Loucy (cell line): ENCODE data around the gene APOBEC4.

Source experiments
- H2AFZ ChIP-seq: fragments of 200-600 bp; sonication (generic); 2 replicates; pipeline ENCODE4 v1.6.0; 2016; ENCODE audit warnings: antibody characterized with exemption, mild to moderate bottlenecking, low read length, moderate library complexity
- H3F3A ChIP-seq: fragments of 200-600 bp; 2 replicates; pipeline ENCODE4 v1.6.0; 2016; ENCODE audit warnings: antibody characterized with exemption, low read depth, mild to moderate bottlenecking
- H3K27me3 ChIP-seq: fragments of 200-600 bp; sonication (generic); 2 replicates; pipeline ENCODE4 v1.6.1; 2014; ENCODE audit warnings: low read length, mild to moderate bottlenecking; ENCODE audit not compliant: insufficient read depth, poor library complexity, severe bottlenecking
- H3K36me3 ChIP-seq: fragments of 200-600 bp; sonication (generic); 2 replicates; pipeline ENCODE4 v1.6.1; 2016; ENCODE audit warnings: low read length; ENCODE audit not compliant: insufficient read depth
- H3K4me1 ChIP-seq: fragments of 200-600 bp; sonication (generic); 2 replicates; pipeline ENCODE4 v1.5.1; 2014; ENCODE audit warnings: low read length, mild to moderate bottlenecking; ENCODE audit not compliant: insufficient read depth, poor library complexity, severe bottlenecking
- H3K4me2 ChIP-seq: fragments of 200-600 bp; sonication (generic); 2 replicates; pipeline ENCODE4 v1.6.0; 2014; ENCODE audit warnings: antibody characterized with exemption, low read length, low read depth, mild to moderate bottlenecking; ENCODE audit not compliant: poor library complexity, severe bottlenecking
- H3K4me3 ChIP-seq: fragments of 200-600 bp; sonication (generic); 2 replicates; pipeline ENCODE4 v1.5.1; 2014; ENCODE audit warnings: low read length, mild to moderate bottlenecking, mixed read lengths; ENCODE audit not compliant: poor library complexity, severe bottlenecking
- H3K79me2 ChIP-seq: fragments of 200-600 bp; sonication (generic); 2 replicates; pipeline ENCODE4 v1.6.1; 2014; ENCODE audit warnings: low read length; ENCODE audit not compliant: insufficient read depth
- H3K9ac ChIP-seq: fragments of 200-600 bp; sonication (generic); 2 replicates; pipeline ENCODE4 v1.6.0; 2014; ENCODE audit warnings: mild to moderate bottlenecking, low read depth, low read length, moderate library complexity; ENCODE audit not compliant: poor library complexity, severe bottlenecking
- H3K9me2 ChIP-seq: fragments of 200-600 bp; sonication (generic); replicated peaks from 2 replicates; pipeline ENCODE4 v1.6.1; 2016; ENCODE audit warnings: low read depth, low read length, mixed read lengths
- H3K9me3 ChIP-seq: fragments of 200-600 bp; sonication (generic); 2 replicates; pipeline ENCODE4 v1.6.1; 2014; ENCODE audit warnings: mild to moderate bottlenecking, antibody characterized with exemption, low read length, low read depth; ENCODE audit not compliant: insufficient read depth
- H4K20me1 ChIP-seq: fragments of 200-600 bp; sonication (generic); 2 replicates; pipeline ENCODE4 v1.6.0; 2014; ENCODE audit warnings: antibody characterized with exemption, low read length, mild to moderate bottlenecking; ENCODE audit not compliant: insufficient read depth, poor library complexity, severe bottlenecking
- EZH2phosphoT487 ChIP-seq: fragments of 200-600 bp; IDR thresholded peaks from 2 replicates; pipeline ENCODE4 v1.6.1; 2018; ENCODE audit warnings: antibody characterized with exemption, mild to moderate bottlenecking, moderate library complexity, borderline replicate concordance
- TF ChIP-seq, protein P1 (sequence below): fragments of 200-600 bp; sonication (generic); conservative IDR thresholded peaks from 2 replicates; pipeline ENCODE4 v1.5.1; 2014; ENCODE audit warnings: mild to moderate bottlenecking, antibody characterized with exemption, low read length

The APOBEC4 gene

GRCh38 chr1:183646776-183647175, 6.3 kb downstream of the APOBEC4 start:
- H3K4me2 ChIP-seq = no peak overlapping the region
- H3F3A ChIP-seq = no peaks in the 10 kb centered on the region; the same call in 1 of the 2 replicates
- no peaks in the 10 kb centered on the region for H3K36me3 ChIP-seq
- peak overlapping the region; percentile 41; the same call in 1 of the 2 replicates for H2AFZ ChIP-seq
- peaks cover 1% of the 10 kb centered on the region for H3K4me1 ChIP-seq
- no peaks in the 10 kb centered on the region for H3K9me3 ChIP-seq
- H3K27me3 ChIP-seq = no peaks in the 10 kb centered on the region
- H4K20me1 ChIP-seq = no peaks in the 10 kb centered on the region
- no peak overlapping the region for H3K4me3 ChIP-seq
- no peaks in the 10 kb centered on the region for H3K79me2 ChIP-seq
- TF ChIP-seq, protein P1, sequence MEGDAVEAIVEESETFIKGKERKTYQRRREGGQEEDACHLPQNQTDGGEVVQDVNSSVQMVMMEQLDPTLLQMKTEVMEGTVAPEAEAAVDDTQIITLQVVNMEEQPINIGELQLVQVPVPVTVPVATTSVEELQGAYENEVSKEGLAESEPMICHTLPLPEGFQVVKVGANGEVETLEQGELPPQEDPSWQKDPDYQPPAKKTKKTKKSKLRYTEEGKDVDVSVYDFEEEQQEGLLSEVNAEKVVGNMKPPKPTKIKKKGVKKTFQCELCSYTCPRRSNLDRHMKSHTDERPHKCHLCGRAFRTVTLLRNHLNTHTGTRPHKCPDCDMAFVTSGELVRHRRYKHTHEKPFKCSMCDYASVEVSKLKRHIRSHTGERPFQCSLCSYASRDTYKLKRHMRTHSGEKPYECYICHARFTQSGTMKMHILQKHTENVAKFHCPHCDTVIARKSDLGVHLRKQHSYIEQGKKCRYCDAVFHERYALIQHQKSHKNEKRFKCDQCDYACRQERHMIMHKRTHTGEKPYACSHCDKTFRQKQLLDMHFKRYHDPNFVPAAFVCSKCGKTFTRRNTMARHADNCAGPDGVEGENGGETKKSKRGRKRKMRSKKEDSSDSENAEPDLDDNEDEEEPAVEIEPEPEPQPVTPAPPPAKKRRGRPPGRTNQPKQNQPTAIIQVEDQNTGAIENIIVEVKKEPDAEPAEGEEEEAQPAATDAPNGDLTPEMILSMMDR = no peak
- TF ChIP-seq EZH2phosphoT487 = no peak
- H3K9me2 ChIP-seq = no peaks in the 10 kb centered on the region
- H3K9ac ChIP-seq = no peak overlapping the region

DNA sequence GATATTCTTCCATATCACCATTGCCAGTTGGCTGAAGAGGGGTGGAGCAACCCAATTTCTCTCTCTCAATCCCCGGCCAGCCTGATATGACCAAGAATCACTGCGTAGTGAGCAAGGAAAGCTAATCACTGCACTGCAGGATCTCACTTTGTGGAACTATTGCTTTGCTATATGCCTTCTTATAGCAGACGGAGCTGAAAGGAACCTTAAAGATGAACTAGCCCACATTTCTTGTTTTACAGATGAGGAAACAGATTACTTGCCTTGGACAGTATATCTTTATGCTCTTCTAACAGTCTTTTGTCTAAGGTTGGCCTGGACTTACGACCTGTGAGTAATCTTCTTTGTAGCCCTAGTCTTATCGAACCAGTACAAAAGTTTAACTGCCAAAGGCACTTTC, 7.6 kb downstream of the APOBEC4 start:
- TF ChIP-seq EZH2phosphoT487 = no peak
- H3K4me1 ChIP-seq = no peaks in the 10 kb centered on the region
- no peaks in the 10 kb centered on the region for H4K20me1 ChIP-seq
- H3F3A ChIP-seq = no peaks in the 10 kb centered on the region; the same call in 1 of the 2 replicates
- no peaks in the 10 kb centered on the region for H3K27me3 ChIP-seq
- no peaks in the 10 kb centered on the region for H3K36me3 ChIP-seq
- no peak overlapping the region for H2AFZ ChIP-seq
- H3K4me3 ChIP-seq = no peak overlapping the region
- H3K4me2 ChIP-seq = no peak overlapping the region
- H3K9ac ChIP-seq = no peak overlapping the region
- no peaks in the 10 kb centered on the region for H3K9me3 ChIP-seq
- no peaks in the 10 kb centered on the region for H3K9me2 ChIP-seq
- H3K79me2 ChIP-seq = no peaks in the 10 kb centered on the region

DNA sequence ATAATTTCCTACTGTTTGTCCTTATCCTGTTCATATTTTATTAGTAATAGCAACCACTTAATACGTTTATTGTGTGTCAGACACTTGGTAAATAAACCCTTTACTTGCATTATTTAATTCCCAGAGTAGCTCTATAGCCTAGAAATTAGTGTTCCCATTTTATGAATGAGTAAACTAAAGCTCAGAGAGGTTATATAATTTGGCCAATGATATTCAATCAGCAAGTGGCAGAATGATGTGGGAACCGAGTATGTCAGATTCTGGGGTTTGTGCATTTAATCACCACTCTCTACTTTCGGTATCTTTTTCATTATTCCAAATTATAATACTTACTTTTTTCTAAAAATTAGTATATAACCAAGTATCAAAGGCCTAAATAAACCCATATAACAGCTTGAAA, 10.9 kb downstream of the APOBEC4 start:
- Histone ChIP-seq H3K4me1 (peaks cover 1% of the 10 kb centered on the region), H3K4me3 (no peak overlapping the region), H4K20me1 (no peaks in the 10 kb centered on the region), H3F3A (no peaks in the 10 kb centered on the region; the same call in 1 of the 2 replicates), H3K4me2 (no peak overlapping the region), H3K79me2 (no peaks in the 10 kb centered on the region), H3K27me3 (no peaks in the 10 kb centered on the region), H3K36me3 (no peaks in the 10 kb centered on the region), H2AFZ (no peak overlapping the region), H3K9me3 (no peaks in the 10 kb centered on the region), H3K9ac (no peak overlapping the region), H3K9me2 (no peaks in the 10 kb centered on the region)
- TF ChIP-seq EZH2phosphoT487 = no peak
- TF ChIP-seq, protein P1 = no peak

GRCh38 chr1:183640193-183640592, 12.9 kb downstream of the APOBEC4 start:
- Histone ChIP-seq H3K4me1 (peaks cover 14% of the 10 kb centered on the region), H3K9me2 (no peaks in the 10 kb centered on the region), H3K9ac (no peak overlapping the region), H4K20me1 (no peaks in the 10 kb centered on the region), H3K4me3 (no peak overlapping the region), H2AFZ (no peak overlapping the region), H3K9me3 (no peaks in the 10 kb centered on the region), H3K79me2 (peaks cover 3% of the 10 kb centered on the region), H3K27me3 (peaks cover 2% of the 10 kb centered on the region), H3K36me3 (no peaks in the 10 kb centered on the region), H3F3A (no peaks in the 10 kb centered on the region; the same call in 1 of the 2 replicates), H3K4me2 (no peak overlapping the region)
- TF ChIP-seq, protein P1 = no peak
- no peak for TF ChIP-seq EZH2phosphoT487
